NCI-H1092 treated with DMSO at 0.1 percent for 48 hours (cell line): Measurements from ENCODE around the gene CHRNA3.
A peak's percentile ranks its signal among the peaks of the same experiment; 100 is the strongest.
"Not testable (repeated sequence)": the region's sequence is repeated elsewhere in the genome, so short reads cannot be mapped to it uniquely, and the experiment has no call there.

ENCODE experiments used
- DNase-seq: peaks from one replicate; lab custom pipeline; 2025; lab: John Stamatoyannopoulos, UW

CHRNA3 gene

DNA sequence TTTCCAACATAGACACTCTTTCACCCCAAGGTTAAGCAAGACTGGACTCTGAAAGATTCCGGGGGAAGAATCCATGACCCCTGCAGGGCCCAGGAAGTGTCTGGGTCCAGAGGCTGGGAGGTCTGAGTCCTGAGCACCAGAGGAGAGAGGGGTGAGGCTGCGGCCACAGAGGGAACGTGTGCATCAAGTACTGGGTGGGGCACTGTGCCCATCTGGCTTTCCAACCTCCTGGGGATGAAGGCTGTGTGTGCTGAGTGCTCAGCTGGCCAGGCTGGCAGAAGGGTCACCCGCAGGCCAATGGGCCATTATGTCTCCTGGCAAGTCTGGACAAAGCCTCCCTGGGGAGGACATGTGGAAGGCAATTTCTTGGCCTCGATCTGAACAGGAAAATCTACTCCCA lies 3.3 kb downstream of the CHRNA3 start:
- DNase-seq: no peak

GRCh38 chr15:78617076-78617475 lies 3.7 kb downstream of the CHRNA3 start:
- DNase-seq: no peak

- no peak for DNase-seq
Observed at GRCh38 chr15:78616506-78616905, 4.3 kb downstream of the CHRNA3 start.

GRCh38 chr15:78615151-78615589 lies 5.6 kb downstream of the CHRNA3 start:
- no peak for DNase-seq

- DNase-seq: no peak
Observed at GRCh38 chr15:78614021-78614420, 6.8 kb downstream of the CHRNA3 start.

DNA sequence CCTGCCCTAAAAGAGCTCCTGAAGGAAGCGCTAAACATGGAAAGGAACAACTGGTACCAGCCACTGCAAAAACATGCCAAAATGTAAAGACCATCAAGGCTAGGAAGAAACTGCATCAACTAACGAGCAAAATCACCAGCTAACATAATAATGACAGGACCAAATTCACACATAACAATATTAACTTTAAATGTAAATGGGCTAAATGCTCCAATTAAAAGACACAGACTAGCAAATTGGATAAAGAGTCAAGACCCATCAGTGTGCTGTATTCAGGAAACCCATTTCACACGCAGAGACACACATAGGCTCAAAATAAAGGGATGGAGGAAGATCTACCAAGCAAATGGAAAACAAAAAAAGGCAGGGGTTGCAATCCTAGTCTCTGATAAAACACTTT lies 11.2 kb downstream of the CHRNA3 start:
- not testable (repeated sequence) for DNase-seq

DNA sequence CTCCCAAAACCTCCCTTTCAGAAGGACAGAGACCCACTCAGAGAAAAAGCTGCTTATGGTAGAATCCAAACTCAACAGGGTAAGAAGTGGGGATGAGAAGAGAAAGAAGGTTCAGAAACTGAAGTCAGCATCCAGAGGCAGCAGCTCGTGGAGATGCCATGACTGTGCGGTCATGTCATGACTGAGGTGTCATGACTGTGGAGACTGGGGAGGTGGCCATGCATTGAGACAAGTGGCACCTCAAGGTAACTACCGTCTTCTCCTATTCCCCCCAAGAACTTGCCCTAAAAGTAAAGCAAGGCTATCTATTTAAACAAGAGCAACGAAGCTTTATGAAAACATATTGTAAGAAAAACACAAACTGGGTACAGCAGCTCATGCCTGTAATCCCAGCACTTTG lies 15.1 kb downstream of the CHRNA3 start:
- no peak for DNase-seq

DNA sequence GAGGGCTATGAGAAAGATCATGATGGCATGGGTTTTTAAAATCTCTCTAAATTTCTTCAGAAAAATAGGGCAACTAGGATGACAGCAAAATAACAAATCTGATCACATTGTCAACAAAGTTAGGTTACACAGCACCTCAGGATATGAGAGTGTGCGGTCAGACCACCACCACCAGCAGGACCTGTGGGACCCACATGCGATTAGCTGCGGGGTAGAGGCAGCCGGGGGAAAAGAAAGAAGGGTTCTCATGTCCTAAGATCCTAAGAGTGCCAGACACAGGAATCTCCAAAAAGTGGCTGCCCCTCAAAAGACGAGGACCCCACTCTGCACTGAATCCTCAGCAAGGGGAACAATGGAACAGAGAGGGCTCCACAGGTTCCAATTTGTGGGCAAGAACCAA lies 15.6 kb downstream of the CHRNA3 start:
- no peak for DNase-seq

DNA sequence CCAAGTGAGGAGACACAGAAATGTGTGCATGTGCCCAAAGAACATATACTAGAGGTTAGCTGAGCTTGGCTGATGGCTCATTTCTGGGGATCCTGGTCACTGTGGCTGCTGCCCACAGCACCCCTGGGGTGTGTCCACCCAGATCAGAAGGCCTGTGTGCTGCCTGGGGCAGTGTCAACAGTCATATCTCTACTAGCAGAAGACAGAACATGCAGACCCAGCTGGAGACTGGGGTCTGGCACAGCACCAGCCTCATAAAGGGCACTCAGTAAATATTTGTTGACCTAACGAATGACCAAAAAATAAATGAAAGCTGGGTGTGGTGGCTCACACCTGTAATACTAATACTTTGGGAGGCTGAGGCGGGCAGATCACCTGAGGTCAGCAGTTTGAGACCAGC lies 16.4 kb downstream of the CHRNA3 start:
- no peak for DNase-seq

DNA sequence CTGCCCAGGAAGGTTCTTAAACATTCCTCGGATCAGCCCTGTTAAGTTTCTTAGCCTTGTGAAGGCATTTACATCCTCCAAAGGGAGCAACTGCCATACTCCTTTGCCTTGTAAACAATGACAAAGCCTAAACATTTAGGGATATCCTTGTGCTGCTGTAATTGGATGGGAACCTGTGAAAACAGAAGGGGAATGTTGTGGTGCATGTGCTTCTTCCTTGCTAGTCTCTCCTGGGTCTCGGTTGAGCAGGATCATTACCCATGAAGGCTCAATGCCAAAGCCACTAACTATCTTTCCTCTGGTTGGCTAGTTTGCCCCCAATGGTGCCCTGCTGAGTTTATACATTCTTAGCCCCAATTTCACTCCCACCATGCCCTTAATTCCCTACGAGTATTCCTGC lies 17.3 kb downstream of the CHRNA3 start:
- no peak for DNase-seq

DNA sequence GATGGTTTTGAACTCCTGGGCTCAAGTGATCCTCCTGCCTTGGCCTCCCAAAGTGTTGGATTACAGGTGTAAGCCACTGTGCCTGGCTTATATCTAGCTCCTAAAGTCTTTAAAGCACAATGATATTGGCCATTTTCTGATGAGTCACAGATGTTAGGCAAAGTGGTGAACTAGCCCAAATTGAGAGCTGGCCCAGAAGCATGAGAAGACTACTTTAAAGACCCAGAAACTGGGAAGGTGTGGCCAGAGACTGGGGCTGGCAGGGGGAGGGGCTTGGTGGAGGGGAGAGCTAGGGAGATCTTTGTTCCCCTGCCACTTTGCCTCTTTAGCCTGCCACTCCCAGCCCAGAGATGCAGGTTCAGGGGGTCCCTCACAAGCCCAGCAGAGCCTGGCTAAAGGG lies 21.6 kb downstream of the CHRNA3 start:
- no peak for DNase-seq

DNA sequence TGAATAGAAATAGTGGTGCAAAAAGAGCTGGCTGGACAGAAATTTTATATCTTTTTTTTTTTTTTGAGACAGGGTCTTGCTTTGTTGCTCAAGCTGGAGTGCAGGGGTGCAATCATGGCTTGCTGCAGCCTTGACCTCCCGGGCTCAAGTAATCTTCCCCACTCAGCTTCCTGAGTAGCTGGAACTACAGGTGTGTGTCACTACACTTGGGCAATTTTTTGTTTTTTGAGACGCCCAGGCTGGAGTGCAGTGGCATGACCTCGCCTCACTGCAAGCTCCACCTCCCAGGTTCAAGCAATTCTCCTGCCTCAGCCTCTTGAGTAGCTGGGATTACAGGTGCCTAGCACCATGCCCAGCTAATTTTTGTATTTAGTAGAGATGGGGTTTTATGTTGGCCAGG lies 22.4 kb downstream of the CHRNA3 start:
- no peak for DNase-seq

DNA sequence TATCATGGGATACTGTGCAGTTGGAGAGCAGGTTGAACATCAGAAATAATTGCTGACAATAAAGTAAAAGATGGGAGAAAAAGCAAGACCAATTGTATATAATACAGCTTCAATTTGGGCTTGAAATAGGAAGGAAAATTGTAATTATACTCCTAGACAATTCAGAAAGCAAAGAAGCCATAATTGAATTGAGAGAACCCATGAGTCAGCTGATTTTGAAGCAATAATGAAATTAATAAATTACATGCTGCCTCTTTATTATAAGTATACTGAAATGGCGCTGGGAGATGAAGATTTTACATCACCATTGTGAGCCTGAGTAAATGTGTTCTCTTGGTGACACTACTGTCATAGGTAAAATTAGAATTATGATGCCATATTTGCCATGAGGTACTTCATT lies 23.2 kb downstream of the CHRNA3 start:
- DNase-seq: no peak

- DNase-seq: no peak
Observed at GRCh38 chr15:78574944-78575343, 45.9 kb downstream of the CHRNA3 start.

DNA sequence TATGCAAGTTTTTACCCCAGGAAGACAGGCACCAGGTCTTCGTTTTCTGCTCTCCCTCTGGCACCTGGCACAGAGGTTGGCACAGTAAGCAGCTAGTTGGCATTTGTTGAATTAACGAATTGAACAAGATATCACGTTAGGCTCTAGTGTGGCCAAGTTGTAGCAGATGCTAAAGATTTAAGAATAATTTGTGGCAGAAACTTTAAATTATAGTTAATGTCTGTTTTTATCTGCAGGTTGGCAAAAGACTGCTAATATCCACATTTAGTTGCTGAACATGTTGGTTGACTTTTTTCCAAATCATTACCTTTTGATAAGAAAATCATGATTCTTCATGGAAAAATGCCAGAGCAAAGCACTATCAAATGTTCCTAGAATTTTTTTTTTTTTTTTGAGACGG lies 47.4 kb downstream of the CHRNA3 start:
- DNase-seq: no peak

DNA sequence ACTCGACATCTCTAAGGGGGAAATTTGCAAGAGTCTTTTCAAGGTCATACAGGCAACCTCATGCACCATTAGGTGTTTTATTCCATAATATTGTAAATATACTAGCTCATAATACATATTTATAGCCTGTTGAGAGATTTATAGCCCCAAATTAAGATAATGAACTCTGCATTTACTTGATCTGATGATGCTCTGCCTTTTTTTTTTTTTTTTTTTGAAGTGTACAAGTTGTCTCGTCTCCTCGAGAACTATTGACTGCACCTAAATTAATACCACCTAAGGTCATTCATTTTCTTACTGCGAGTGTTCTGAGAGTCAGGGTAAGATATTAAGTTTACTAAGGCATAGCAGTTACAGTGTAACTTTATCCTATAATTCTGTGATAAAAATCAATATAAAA lies 49.4 kb downstream of the CHRNA3 start:
- no peak for DNase-seq

- DNase-seq: no peak
Observed at GRCh38 chr15:78570710-78571109, 50.1 kb downstream of the CHRNA3 start.

GRCh38 chr15:78567531-78567930 lies 53.3 kb downstream of the CHRNA3 start:
- DNase-seq: no peak

GRCh38 chr15:78565951-78566774 lies 54.6 kb downstream of the CHRNA3 start:
- DNase-seq: peak; percentile 20

- peak; percentile 22 for DNase-seq
Observed at GRCh38 chr15:78565097-78565950, 55.5 kb downstream of the CHRNA3 start, which contains the start of gene CHRNA5. Gene CHRNA5 (plus strand): TSS chr15:78565520. CDS start chr15:78565720, 200 bp downstream.

GRCh38 chr15:78564743-78565096 lies 56.1 kb downstream of the CHRNA3 start:
- no peak for DNase-seq

DNA sequence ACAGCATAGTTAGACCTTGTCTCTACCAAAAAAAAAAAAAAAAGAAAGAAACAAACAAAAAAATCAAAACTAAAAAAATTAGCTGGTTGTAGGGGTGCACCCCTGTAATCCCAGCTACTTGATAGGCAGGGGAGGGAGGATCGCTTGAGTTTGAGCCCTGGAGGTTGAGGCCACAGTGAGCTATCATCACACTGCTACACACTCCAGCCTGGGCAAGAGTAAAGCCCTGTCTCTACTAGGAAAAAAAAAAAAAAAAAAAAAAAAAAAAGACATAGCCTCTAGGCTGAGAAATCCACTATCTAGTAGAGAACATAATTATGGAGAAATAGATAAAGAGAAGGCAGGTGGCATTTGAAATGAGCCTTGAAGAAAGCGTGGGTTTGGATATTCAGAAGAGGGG lies 57.7 kb downstream of the CHRNA3 start:
- DNase-seq: no peak

DNA sequence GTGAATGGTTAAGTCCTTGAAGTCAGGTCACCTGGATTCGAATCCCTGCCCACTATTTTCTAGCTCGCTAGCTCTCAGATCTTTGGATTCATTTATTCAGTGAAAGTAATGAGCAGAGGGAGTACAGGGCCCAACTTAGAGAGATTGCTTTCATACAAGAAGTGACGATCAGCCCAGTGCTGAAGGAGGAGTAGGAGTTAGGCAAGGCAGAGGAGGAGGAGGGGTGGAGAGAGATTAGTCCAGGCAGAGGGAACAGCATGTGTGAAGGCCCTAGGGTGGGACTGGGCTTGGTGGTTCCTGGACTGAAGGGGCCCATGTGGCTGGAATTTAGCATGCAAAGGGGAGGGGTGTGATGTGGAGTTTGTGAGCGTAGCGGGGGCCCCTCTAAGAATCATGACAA lies 59.3 kb downstream of the CHRNA3 start:
- no peak for DNase-seq
